NOMO-1 treated with dmso at 0.1 percent for 144 hours (cell line): ENCODE data around the gene KCNE2.
"Not testable (repeated sequence)": the region's sequence is repeated elsewhere in the genome, so short reads cannot be mapped to it uniquely, and the experiment has no call there.

Experiments
- DNase-seq: peaks from one replicate; lab custom pipeline; 2025; ENCODE audit not compliant: unreplicated experiment; lab: John Stamatoyannopoulos, UW

The KCNE2 gene

GRCh38 chr21:34406102-34406501, 42.3 kb downstream of the KCNE2 start:
- not testable (repeated sequence) for DNase-seq

GRCh38 chr21:34406676-34407075, 42.9 kb downstream of the KCNE2 start:
- DNase-seq: not testable (repeated sequence)

GRCh38 chr21:34407294-34407693, 43.5 kb downstream of the KCNE2 start:
- DNase-seq: not testable (repeated sequence)

DNA sequence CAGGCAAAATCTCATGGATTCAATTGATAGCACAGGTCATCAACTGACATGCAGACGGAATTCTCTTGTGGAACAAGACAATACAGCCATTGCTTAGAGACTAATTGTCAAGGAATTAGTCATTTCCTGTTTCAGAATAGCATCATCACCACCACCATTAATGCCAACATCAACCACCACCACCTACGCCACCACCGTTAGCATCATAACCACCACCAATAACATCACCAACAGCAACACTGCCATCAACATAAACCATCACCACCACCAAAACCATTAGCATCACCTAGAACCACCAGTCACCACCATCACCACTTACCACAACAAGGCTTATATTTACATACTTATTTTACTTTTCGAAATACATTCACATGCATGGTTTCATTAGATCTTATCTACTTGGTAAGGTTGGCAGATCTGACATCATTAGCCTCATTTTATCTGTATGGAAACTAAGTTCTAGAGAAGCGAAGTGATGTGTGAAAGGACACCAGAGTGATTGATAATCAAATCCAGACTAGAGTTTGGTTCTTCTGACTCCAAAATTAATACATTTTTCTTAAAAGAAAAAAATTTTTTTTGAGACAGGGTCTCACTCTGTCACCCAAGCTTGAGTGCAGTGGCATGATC, 53.8 kb downstream of the KCNE2 start:
- DNase-seq: not testable (repeated sequence)
